SIG-M5 treated with dmso at 0.1 percent for 504 hours (cell line): ENCODE measurements around the gene CAMK1D.

Experiments
- DNase-seq: peaks from one replicate; lab custom pipeline; 2025; ENCODE audit not compliant: unreplicated experiment; lab: John Stamatoyannopoulos, UW

CAMK1D gene

DNA sequence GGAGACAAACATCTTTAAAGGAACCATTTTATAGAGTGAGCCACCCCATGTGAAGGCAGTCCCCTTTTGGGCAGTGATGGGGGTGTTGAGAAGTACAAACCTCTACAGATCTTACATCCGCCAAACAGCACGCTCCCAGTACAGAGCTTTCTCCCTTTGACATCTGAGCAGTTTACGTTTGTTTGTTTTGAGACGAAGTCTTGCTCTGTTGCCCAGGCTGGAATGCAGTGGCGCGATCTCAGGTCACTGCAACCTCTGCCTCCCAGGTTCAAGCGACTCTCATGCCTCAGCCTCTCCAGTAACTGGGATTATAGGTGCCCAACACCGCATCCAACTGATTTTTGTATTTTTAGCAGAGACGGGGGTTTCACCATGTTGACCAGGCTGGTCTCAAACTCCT is 523.2 kb downstream of the CAMK1D start:
- no peak for DNase-seq

DNA sequence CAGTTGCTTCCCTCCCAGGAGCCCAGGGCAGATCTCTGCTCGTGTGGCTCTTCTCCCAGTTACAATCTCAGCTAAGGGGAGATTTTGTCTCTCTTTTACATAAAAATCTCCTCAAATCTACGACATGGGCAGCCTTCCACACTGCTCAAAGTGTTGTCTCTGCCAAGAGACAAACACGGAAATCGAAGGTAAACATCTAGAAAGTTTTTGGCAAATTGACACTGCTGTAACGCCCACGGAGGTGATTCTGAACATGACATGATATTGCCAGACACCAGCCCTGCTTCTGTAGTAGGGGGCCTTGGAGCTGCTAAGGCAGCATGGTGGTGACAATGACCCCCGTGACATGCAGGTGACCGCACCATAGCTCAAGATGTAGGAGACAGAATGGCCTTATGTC is 523.8 kb downstream of the CAMK1D start:
- no peak for DNase-seq

- no peak for DNase-seq
These were observed 525.2 kb downstream of the CAMK1D start for GRCh38 chr10:12874501-12874900.

DNA sequence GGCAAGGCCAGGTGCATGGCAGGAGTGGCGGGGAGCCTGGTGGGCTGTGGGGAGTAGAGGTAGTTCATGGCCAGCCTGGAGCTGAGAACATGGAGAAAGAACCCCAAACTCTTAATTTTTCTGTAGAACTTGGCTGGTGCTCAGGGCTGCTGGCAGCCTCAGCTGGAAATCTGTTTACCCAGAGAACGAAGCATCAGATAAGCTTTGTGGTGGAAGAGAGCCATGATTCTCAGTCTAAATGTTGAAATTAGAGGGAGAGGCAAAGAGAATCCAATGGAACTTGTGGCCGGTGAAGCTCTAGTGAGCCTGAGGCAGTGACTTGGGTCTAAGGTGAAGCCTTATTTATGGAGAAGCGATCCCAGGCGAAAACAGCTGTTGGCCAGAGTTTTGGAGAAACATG is 525.8 kb downstream of the CAMK1D start:
- DNase-seq = no peak

GRCh38 chr10:12876266-12876665 is 526.9 kb downstream of the CAMK1D start:
- no peak for DNase-seq

- no peak for DNase-seq
These were observed 527.8 kb downstream of the CAMK1D start for GRCh38 chr10:12877150-12877549.

GRCh38 chr10:12880423-12880822 is 531.1 kb downstream of the CAMK1D start:
- DNase-seq = no peak

GRCh38 chr10:12884851-12885250 is 535.5 kb downstream of the CAMK1D start:
- DNase-seq = no peak
